Endodermal cell (in vitro differentiated cells): Measurements from ENCODE around the gene UBE2QL1. TPM values are rescaled to one million over a fixed set of nuclear protein-coding genes. Genes with fewer than 3 reads are reported as not detected.

Experiments
- DNase-seq: peaks from one replicate; pipeline ENCODE4 v3.0.0-alpha.2; 2017
- H3K27ac ChIP-seq: 2 replicates; pipeline ENCODE4 v1.5.1; 2013; ENCODE audit warnings: mild to moderate bottlenecking, low read depth, low read length, moderate library complexity
- H3K27me3 ChIP-seq: 2 replicates; pipeline ENCODE4 v1.6.1; 2013; ENCODE audit warnings: mild to moderate bottlenecking, low read length, moderate library complexity; ENCODE audit not compliant: insufficient read depth, control insufficient read depth, poor library complexity, severe bottlenecking
- H3K36me3 ChIP-seq: 2 replicates; pipeline ENCODE4 v1.7.0; 2013; ENCODE audit warnings: mild to moderate bottlenecking, low read length, moderate library complexity; ENCODE audit not compliant: control insufficient read depth, insufficient read depth
- H3K4me1 ChIP-seq: one replicate; pipeline ENCODE4 v1.7.0; 2013; ENCODE audit warnings: low read length; ENCODE audit not compliant: control insufficient read depth, insufficient read depth
- H3K4me3 ChIP-seq: 2 replicates; pipeline ENCODE4 v1.5.1; 2013; ENCODE audit warnings: mild to moderate bottlenecking, low read length, moderate library complexity
- H3K9ac ChIP-seq: 2 replicates; pipeline ENCODE4 v1.6.1; 2013; ENCODE audit warnings: mild to moderate bottlenecking, low read length, moderate library complexity; ENCODE audit not compliant: poor library complexity, severe bottlenecking; ENCODE audit errors: extremely low read depth
- H3K9me3 ChIP-seq: 2 replicates; pipeline ENCODE4 v1.6.1; 2013; ENCODE audit warnings: mild to moderate bottlenecking, low read length, moderate library complexity; ENCODE audit not compliant: control insufficient read depth
- H3K27ac Mint-ChIP-seq: 2 replicates; pipeline ENCODE4 v1.8.0; 2020; ENCODE audit warnings: mixed read lengths
- H3K27me3 Mint-ChIP-seq: 2 replicates; pipeline ENCODE4 v1.8.0; 2021; ENCODE audit warnings: mild to moderate bottlenecking, mixed read lengths; ENCODE audit not compliant: insufficient read depth
- H3K36me3 Mint-ChIP-seq: 2 replicates; pipeline ENCODE4 v1.8.0; 2020; ENCODE audit warnings: low read depth, mixed read lengths
- H3K4me1 Mint-ChIP-seq: 2 replicates; pipeline ENCODE4 v1.8.0; 2020; ENCODE audit warnings: mixed read lengths
- H3K4me3 Mint-ChIP-seq: 2 replicates; pipeline ENCODE4 v1.8.0; 2020; ENCODE audit warnings: mild to moderate bottlenecking, moderate library complexity, mixed read lengths
- H3K9me3 Mint-ChIP-seq: 2 replicates; pipeline ENCODE4 v1.8.0; 2020; ENCODE audit warnings: mild to moderate bottlenecking, mixed read lengths
- WGBS, 2 experiments: methylation state at CpG; one replicate each; pipeline versions ENCODE4 v1.1.5 to v1.1.7; 2013; ENCODE audit warnings: missing lambda C conversion rate in 2 of 2, mixed read lengths in 1 of 2; ENCODE audit not compliant: insufficient coverage in 1 of 2, insufficient read length in 1 of 2; 5-methylcytosine and 5-hydroxymethylcytosine counted together
- total RNA-seq, 2 donors: library from RNA; stranded (reverse); fragmentation: NEBNext Ultra II Directional in 1 of 2; extraction: Animal tissue kit (Norgen Biotek cat#: 25700) in 1 of 2; gene quantifications; 2 replicates in 1 of 2; 3 replicates in 1 of 2; pipeline ENCODE4 v1.2.1, GENCODE V29; 2021
- TF ChIP-seq, protein P1 (sequence below): fragments of 200-600 bp; sonication (generic); conservative IDR thresholded peaks from 2 replicates; pipeline ENCODE4 v1.5.0; 2021; ENCODE audit warnings: antibody characterized with exemption, mild to moderate bottlenecking

The UBE2QL1 gene
- total RNA-seq, 2 donors from 2014 or later: 0.11 TPM; not detected in 1

- H3K27ac ChIP-seq: no peak overlapping the region
- no peak overlapping the region for H3K4me3 ChIP-seq
- H3K27me3 ChIP-seq: peaks cover 100% of the 10 kb centered on the region
- no peak overlapping the region for H3K27ac Mint-ChIP-seq
- H3K36me3 ChIP-seq: no peaks in the 10 kb centered on the region
- TF ChIP-seq, protein P1, sequence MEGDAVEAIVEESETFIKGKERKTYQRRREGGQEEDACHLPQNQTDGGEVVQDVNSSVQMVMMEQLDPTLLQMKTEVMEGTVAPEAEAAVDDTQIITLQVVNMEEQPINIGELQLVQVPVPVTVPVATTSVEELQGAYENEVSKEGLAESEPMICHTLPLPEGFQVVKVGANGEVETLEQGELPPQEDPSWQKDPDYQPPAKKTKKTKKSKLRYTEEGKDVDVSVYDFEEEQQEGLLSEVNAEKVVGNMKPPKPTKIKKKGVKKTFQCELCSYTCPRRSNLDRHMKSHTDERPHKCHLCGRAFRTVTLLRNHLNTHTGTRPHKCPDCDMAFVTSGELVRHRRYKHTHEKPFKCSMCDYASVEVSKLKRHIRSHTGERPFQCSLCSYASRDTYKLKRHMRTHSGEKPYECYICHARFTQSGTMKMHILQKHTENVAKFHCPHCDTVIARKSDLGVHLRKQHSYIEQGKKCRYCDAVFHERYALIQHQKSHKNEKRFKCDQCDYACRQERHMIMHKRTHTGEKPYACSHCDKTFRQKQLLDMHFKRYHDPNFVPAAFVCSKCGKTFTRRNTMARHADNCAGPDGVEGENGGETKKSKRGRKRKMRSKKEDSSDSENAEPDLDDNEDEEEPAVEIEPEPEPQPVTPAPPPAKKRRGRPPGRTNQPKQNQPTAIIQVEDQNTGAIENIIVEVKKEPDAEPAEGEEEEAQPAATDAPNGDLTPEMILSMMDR: no peak
- H3K9me3 ChIP-seq: no peaks in the 10 kb centered on the region
- H3K9ac ChIP-seq: no peak overlapping the region
- DNase-seq: no peak
- no peaks in the 10 kb centered on the region for H3K4me1 ChIP-seq
- H3K4me3 Mint-ChIP-seq: no peak overlapping the region
- H3K36me3 Mint-ChIP-seq: no peaks in the 10 kb centered on the region
- WGBS, 2 experiments: 60 to 88% methylated on average over 2 of the region's 2 CpGs
- H3K4me1 Mint-ChIP-seq: peaks cover 8% of the 10 kb centered on the region
- H3K27me3 Mint-ChIP-seq: peaks cover 96% of the 10 kb centered on the region
- H3K9me3 Mint-ChIP-seq: no peaks in the 10 kb centered on the region
Measured at GRCh38 chr5:6453937-6454560, 5.4 kb downstream of the UBE2QL1 start.

GRCh38 chr5:6454628-6455053 lies 6.0 kb downstream of the UBE2QL1 start:
- Histone ChIP-seq H3K27me3 (peaks cover 100% of the 10 kb centered on the region), H3K4me1 (no peaks in the 10 kb centered on the region), H3K9me3 (no peaks in the 10 kb centered on the region), H3K9ac (no peak overlapping the region), H3K27ac (no peak overlapping the region), H3K36me3 (no peaks in the 10 kb centered on the region), H3K4me3 (no peak overlapping the region)
- H3K4me3 Mint-ChIP-seq: no peak overlapping the region
- H3K4me1 Mint-ChIP-seq: peaks cover 8% of the 10 kb centered on the region
- peaks cover 96% of the 10 kb centered on the region for H3K27me3 Mint-ChIP-seq
- TF ChIP-seq, protein P1: no peak
- no peaks in the 10 kb centered on the region for H3K36me3 Mint-ChIP-seq
- no peaks in the 10 kb centered on the region for H3K9me3 Mint-ChIP-seq
- 79 to 86% methylated on average over 10 to 12 of the region's 12 CpGs for WGBS, 2 experiments
- no peak overlapping the region for H3K27ac Mint-ChIP-seq
- DNase-seq: no peak

DNA sequence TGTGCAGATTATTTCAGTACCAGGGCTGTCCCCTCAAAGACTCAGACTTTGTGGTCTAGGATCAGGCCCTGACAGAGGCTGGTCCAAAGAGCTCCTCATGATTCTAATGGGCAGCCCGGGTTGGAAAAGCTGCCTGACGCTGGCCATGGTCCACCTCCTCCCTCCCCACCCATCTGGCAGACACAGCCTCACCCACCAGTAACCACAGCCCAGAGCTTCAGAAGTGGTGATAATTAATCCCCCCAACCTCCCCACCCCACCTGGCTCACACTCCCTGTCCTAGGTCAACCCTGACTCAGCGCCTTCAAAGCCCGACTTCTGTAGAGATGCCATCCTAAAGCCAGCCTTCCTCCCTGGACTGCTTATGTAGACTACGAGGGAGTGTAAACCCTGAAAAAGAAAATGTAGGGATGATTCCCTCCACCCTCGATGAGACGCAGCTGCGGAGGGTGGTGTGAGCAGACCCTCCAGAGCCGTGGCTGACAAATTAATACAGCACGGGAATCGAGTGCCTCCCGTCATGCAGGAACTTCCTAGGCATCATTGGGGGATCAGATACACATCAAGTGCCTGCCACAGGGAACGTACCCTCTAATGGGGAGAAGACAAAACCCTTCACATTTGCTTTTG lies 7.0 kb downstream of the UBE2QL1 start:
- TF ChIP-seq, protein P1: no peak
- no peak overlapping the region for H3K27ac Mint-ChIP-seq
- H3K4me3 Mint-ChIP-seq: no peak overlapping the region
- no peaks in the 10 kb centered on the region for H3K36me3 Mint-ChIP-seq
- H3K9me3 Mint-ChIP-seq: no peaks in the 10 kb centered on the region
- Histone ChIP-seq H3K9me3 (no peaks in the 10 kb centered on the region), H3K4me1 (no peaks in the 10 kb centered on the region), H3K27ac (no peak overlapping the region), H3K9ac (no peak overlapping the region), H3K4me3 (no peak overlapping the region), H3K27me3 (peaks cover 100% of the 10 kb centered on the region), H3K36me3 (no peaks in the 10 kb centered on the region)
- H3K27me3 Mint-ChIP-seq: peaks cover 96% of the 10 kb centered on the region
- 92 to 95% methylated on average over 10 to 13 of the region's 13 CpGs for WGBS, 2 experiments
- DNase-seq: no peak
- peaks cover 3% of the 10 kb centered on the region for H3K4me1 Mint-ChIP-seq
